ENCODE measurements around the gene TLE6. TPM values are rescaled to one million over a fixed set of nuclear protein-coding genes. Genes with fewer than 3 reads are reported as not detected.
"Not testable (repeated sequence)": the region's sequence is repeated elsewhere in the genome, so short reads cannot be mapped to it uniquely, and the experiment has no call there.

The TLE6 gene
- total RNA-seq, result 0.82 TPM

- peak; percentile 98 for DNase-seq
Measured at GRCh38 chr19:2977001-2977745, at the start of gene TLE6. Gene TLE6, plus strand, starts transcription at chr19:2977564. Its CDS starts 670 bp downstream, at chr19:2978234.

GRCh38 chr19:2933490-2933910 lies 43.9 kb upstream of the TLE6 start:
- DNase-seq, result no peak

- DNase-seq, result not testable (repeated sequence)
Measured at GRCh38 chr19:2935863-2936262, 41.5 kb upstream of the TLE6 start.

GRCh38 chr19:2942928-2943640 lies 34.3 kb upstream of the TLE6 start:
- DNase-seq, result peak; percentile 34

GRCh38 chr19:2944403-2944774 lies 33.0 kb upstream of the TLE6 start:
- no peak for DNase-seq

GRCh38 chr19:2944775-2945574 lies 32.4 kb upstream of the TLE6 start, which contains the start of gene ZNF77:
Gene ZNF77, minus strand, starts transcription at chr19:2944971. Its CDS starts 131 bp downstream, at chr19:2944840.
- peak; percentile 100 for DNase-seq

GRCh38 chr19:2945575-2946184 lies 31.7 kb upstream of the TLE6 start:
- no peak for DNase-seq

GRCh38 chr19:2949939-2950285 lies 27.5 kb upstream of the TLE6 start:
- DNase-seq, result peak; percentile 40

GRCh38 chr19:2950286-2951124 lies 26.9 kb upstream of the TLE6 start:
- DNase-seq, result peak; percentile 100

GRCh38 chr19:2952953-2953481 lies 24.3 kb upstream of the TLE6 start:
- DNase-seq, result peak; percentile 51

- no peak for DNase-seq
Measured at GRCh38 chr19:2957160-2957559, 20.2 kb upstream of the TLE6 start.

GRCh38 chr19:2960120-2960519 lies 17.2 kb upstream of the TLE6 start:
- DNase-seq, result no peak

- DNase-seq, result peak; percentile 96
Measured at GRCh38 chr19:2962018-2962670, 15.2 kb upstream of the TLE6 start.

- DNase-seq, result no peak
Measured at GRCh38 chr19:2963122-2963521, 14.2 kb upstream of the TLE6 start.

GRCh38 chr19:2963631-2964030 lies 13.7 kb upstream of the TLE6 start:
- not testable (repeated sequence) for DNase-seq

GRCh38 chr19:2964874-2965273 lies 12.5 kb upstream of the TLE6 start:
- DNase-seq, result no peak

- DNase-seq, result no peak
Measured at GRCh38 chr19:2967972-2968371, 9.4 kb upstream of the TLE6 start.

GRCh38 chr19:2969104-2969504 lies 8.3 kb upstream of the TLE6 start:
- DNase-seq, result peak; percentile 92

- peak; percentile 25 for DNase-seq
Measured at GRCh38 chr19:2970201-2970835, 7.0 kb upstream of the TLE6 start.

- no peak for DNase-seq
Measured at GRCh38 chr19:2973229-2973628, 4.1 kb upstream of the TLE6 start.

Data from tongue (tissue), 2 donors.